Panc1 (cell line): Measurements from ENCODE around the gene SPOCK1.

Source experiments
- CTCF ChIP-seq: fragments of 450-650 bp; IDR thresholded peaks from 2 replicates; pipeline ENCODE4 v1.5.1; 2017; ENCODE audit warnings: mild to moderate bottlenecking
- POLR2AphosphoS5 ChIP-seq: IDR thresholded peaks from 2 replicates; pipeline ENCODE4 v1.6.1; 2012; ENCODE audit warnings: mild to moderate bottlenecking, low read depth, low read length, moderate library complexity
- REST ChIP-seq, 2 experiments: IDR thresholded peaks; 2 replicates each; pipeline ENCODE4 v1.6.1; 2011 to 2012; ENCODE audit warnings: low read depth in 2 of 2, control low read depth in 1 of 2, low read length in 1 of 2, mild to moderate bottlenecking in 1 of 2, moderate library complexity in 1 of 2; ENCODE audit not compliant: insufficient read depth in 1 of 2

GRCh38 chr5:137336565-137337120 lies 162.5 kb downstream of the SPOCK1 start:
- TF ChIP-seq CTCF (no peak), REST (IDR thresholded peaks at IDR 0.05; ENCODE audit: insufficient read depth in 1 of 2, low read depth in 2 of 2, low read length in 1 of 2) (no peak), POLR2AphosphoS5 (no peak)
